Esophagus muscularis mucosa (tissue), 4 donors: Measurements from ENCODE around the gene KDM6A.
"Not testable (repeated sequence)": the region's sequence is repeated elsewhere in the genome, so short reads cannot be mapped to it uniquely, and the experiment has no call there.

Source experiments
- EP300 ChIP-seq: sonication (generic); formaldehyde crosslinking; IDR thresholded peaks from one replicate; pipeline ENCODE4 v1.6.1; 2017; ENCODE audit warnings: antibody characterized with exemption
- POLR2A ChIP-seq: fragments of 450-650 bp; IDR thresholded peaks from one replicate; pipeline ENCODE4 v1.6.1; 2017; ENCODE audit warnings: antibody characterized with exemption, moderate library complexity, mild to moderate bottlenecking, low read depth
- POLR2AphosphoS5 ChIP-seq, 2 donors: sonication (generic); formaldehyde crosslinking; IDR thresholded peaks; one replicate each; pipeline ENCODE4 v1.6.1; 2017; ENCODE audit warnings: antibody characterized with exemption in 2 of 2
- TF ChIP-seq, protein P1 (sequence below), 3 experiments: fragments of 200-600 bp in 2 of 3; fragments of 450-650 bp in 1 of 3; sonication (generic) in 2 of 3; IDR thresholded peaks; one replicate each; pipeline ENCODE4 v1.5.1; 2017 to 2019; ENCODE audit warnings: antibody characterized with exemption in 3 of 3, mild to moderate bottlenecking in 2 of 3, moderate library complexity in 1 of 3

DNA sequence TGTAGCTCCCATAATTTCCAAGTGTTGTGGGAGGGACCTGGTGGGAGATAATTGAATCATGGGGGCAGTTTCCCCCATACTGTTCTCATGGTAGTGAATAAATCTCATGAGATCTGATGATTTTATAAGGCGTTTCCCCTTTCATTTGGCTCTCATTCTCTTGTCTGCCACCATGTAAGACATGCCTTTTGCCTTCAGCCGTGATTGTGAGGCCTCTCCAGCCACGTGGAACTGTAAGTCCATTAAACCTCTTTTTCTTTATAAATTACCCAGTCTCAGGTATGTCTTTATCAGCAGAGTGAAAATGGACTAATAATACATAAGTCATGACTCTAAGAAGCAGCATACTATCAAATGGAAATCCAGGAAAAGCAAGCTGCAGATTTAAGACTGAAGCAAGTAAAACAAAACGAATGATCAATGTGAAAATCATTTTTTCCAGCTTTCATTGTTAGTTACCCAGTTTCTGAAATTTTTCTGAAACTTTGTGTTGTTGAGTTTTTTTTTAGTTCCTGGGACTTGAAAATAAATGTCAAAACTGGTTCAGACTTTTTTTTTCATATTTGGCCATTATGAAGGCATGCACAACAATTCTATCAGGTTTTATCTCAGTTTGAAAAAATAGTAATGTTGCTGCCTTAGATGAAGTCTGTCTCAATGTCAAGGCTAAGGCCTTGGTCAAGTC lies 262.5 kb downstream of the KDM6A start:
- TF ChIP-seq, protein P1, sequence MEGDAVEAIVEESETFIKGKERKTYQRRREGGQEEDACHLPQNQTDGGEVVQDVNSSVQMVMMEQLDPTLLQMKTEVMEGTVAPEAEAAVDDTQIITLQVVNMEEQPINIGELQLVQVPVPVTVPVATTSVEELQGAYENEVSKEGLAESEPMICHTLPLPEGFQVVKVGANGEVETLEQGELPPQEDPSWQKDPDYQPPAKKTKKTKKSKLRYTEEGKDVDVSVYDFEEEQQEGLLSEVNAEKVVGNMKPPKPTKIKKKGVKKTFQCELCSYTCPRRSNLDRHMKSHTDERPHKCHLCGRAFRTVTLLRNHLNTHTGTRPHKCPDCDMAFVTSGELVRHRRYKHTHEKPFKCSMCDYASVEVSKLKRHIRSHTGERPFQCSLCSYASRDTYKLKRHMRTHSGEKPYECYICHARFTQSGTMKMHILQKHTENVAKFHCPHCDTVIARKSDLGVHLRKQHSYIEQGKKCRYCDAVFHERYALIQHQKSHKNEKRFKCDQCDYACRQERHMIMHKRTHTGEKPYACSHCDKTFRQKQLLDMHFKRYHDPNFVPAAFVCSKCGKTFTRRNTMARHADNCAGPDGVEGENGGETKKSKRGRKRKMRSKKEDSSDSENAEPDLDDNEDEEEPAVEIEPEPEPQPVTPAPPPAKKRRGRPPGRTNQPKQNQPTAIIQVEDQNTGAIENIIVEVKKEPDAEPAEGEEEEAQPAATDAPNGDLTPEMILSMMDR (IDR thresholded peaks at IDR 0.05), result not testable (repeated sequence)
- TF ChIP-seq POLR2AphosphoS5 (IDR thresholded peaks at IDR 0.05); POLR2A; EP300: not testable (repeated sequence)
